Right lobe of liver (tissue), 6 donors: Measurements from ENCODE around the gene FAU. TPM values are rescaled to one million over a fixed set of nuclear protein-coding genes. Genes with fewer than 3 reads are reported as not detected.
A peak's percentile ranks its signal among the peaks of the same experiment; 100 is the strongest.

Experiments
- ATAC-seq, 4 donors: fragments of 200-7000 bp; cut with Tn5 transposase; one replicate each; pipeline ENCODE4 v1.9.1; 2020; ENCODE audit warnings: mild to moderate bottlenecking in 4 of 4, moderate library complexity in 4 of 4
- DNase-seq, 3 donors: peaks; one replicate each; pipeline ENCODE4 v3.0.0-alpha.2; 2020
- H3K27ac ChIP-seq, 3 donors: fragments of 200-600 bp; one replicate each; pipeline ENCODE4 v1.8.0; 2022
- H3K27me3 ChIP-seq, 2 donors: fragments of 200-600 bp; one replicate each; pipeline ENCODE4 v1.8.0; 2022
- H3K36me3 ChIP-seq, 4 donors: fragments of 200-600 bp; sonication (generic) in 1 of 4; one replicate each; pipeline versions ENCODE4 v1.5.1 to v1.8.0; 2017 to 2022; ENCODE audit warnings: control low read depth in 1 of 4
- H3K4me1 ChIP-seq, 4 donors: fragments of 200-600 bp; sonication (generic) in 1 of 4; one replicate each; pipeline versions ENCODE4 v1.5.1 to v1.8.0; 2017 to 2022; ENCODE audit warnings: control low read depth in 1 of 4
- H3K4me3 ChIP-seq, 3 donors: fragments of 200-600 bp; one replicate each; pipeline ENCODE4 v1.8.0; 2022
- H3K9me3 ChIP-seq, 4 donors: fragments of 200-600 bp; sonication (generic) in 1 of 4; one replicate each; pipeline versions ENCODE4 v1.5.1 to v1.8.0; 2017 to 2022; ENCODE audit warnings: control low read depth in 1 of 4
- CTCF ChIP-seq, 4 donors: fragments of 200-600 bp in 3 of 4; fragments of 450-650 bp in 1 of 4; IDR thresholded peaks; one replicate each; pipeline versions ENCODE4 v1.5.1 to v1.8.0; 2016 to 2022; ENCODE audit warnings: antibody characterized with exemption in 4 of 4, mild to moderate bottlenecking in 2 of 4
- POLR2A ChIP-seq: fragments of 450-650 bp; IDR thresholded peaks from one replicate; pipeline ENCODE4 v1.6.1; 2017; ENCODE audit warnings: antibody characterized with exemption, mild to moderate bottlenecking
- WGBS: methylation state at CpG from one replicate; pipeline ENCODE4 v1.1.6; 2018; ENCODE audit warnings: low coverage, low lambda C conversion rate; ENCODE audit not compliant: insufficient coverage; ENCODE audit errors: missing lambda C conversion rate; 5-methylcytosine and 5-hydroxymethylcytosine counted together
- intact Hi-C, 2 donors: fragments of 100-400 bp; cut with DNase I; formaldehyde crosslinking; loops; one replicate each; pipeline versions ENCODE4 v1.11.2 to v1.14.1; 2022
- total RNA-seq, 6 experiments: library from RNA; depleted of rRNA in 2 of 6; stranded (reverse); fragments of >200 nt in 2 of 6; fragmentation: NEBNext Ultra II Directional in 3 of 6; extraction: Animal tissue kit (Norgen Biotek cat#: 25700) in 3 of 6; gene quantifications; one replicate each; pipeline versions ENCODE4 v1.1.0 to v1.2.4, GENCODE V29; 2016 to 2023
- donor health status: DM: no; HTN: yes; CAD: no.
- donor health status: DM: no; HTN: no; CAD: no.
- donor health status: DM: no; HTN: no; CAD: no.
- donor health status: DM: no; HTN: yes; CAD: no.
- donor health status: DM: no; HTN: yes; CAD: no.

FAU gene
- total RNA-seq, 6 experiments from 2014 or later = 287 to 472 (median 343) TPM

GRCh38 chr11:65084598-65085375 lies 37.1 kb downstream of the FAU start:
- no peaks in the 10 kb centered on the region for H3K27me3 ChIP-seq
- no peak for DNase-seq
- H3K4me3 ChIP-seq = peak overlapping the region; percentile 69 to 80 (median 73)
- WGBS = 38% methylated on average over 11 of the region's 23 CpGs
- no peak for TF ChIP-seq POLR2A
- TF ChIP-seq CTCF (IDR thresholded peaks at IDR 0.05) = no peak
- ATAC-seq = peak in 1 of 4 donors; percentile 4
- peaks cover 0 to 16% (median 4%) of the 10 kb centered on the region in 4 donors for H3K4me1 ChIP-seq
- H3K36me3 ChIP-seq = peaks cover 0 to 23% (median 7%) of the 10 kb centered on the region in 4 donors
- intact Hi-C loops = no loop called here
- peak overlapping the region; percentile 59 to 91 (median 83) for H3K27ac ChIP-seq
- no peaks in the 10 kb centered on the region for H3K9me3 ChIP-seq

GRCh38 chr11:65083834-65084597 lies 37.9 kb downstream of the FAU start, which contains the start of the genes CDCA5 and ZFPL1:
CDCA5 (minus strand) TSS chr11:65084040; CDS start chr11:65083978, 62 bp downstream.
ZFPL1 (plus strand) TSS chr11:65084222; CDS start chr11:65084699, 477 bp downstream.
- H3K36me3 ChIP-seq = peaks cover 0 to 23% (median 7%) of the 10 kb centered on the region in 4 donors
- H3K9me3 ChIP-seq = no peaks in the 10 kb centered on the region
- TF ChIP-seq CTCF (IDR thresholded peaks at IDR 0.05) = no peak
- TF ChIP-seq POLR2A = no peak
- peak; percentile 89 to 97 (median 96) for ATAC-seq
- DNase-seq = peak; percentile 92 to 96 (median 96)
- H3K4me1 ChIP-seq = peaks cover 0 to 16% (median 4%) of the 10 kb centered on the region in 4 donors
- H3K4me3 ChIP-seq = peak within 1 kb of the TSS; percentile 69 to 80 (median 73)
- 2% methylated on average over 27 of the region's 79 CpGs for WGBS
- H3K27ac ChIP-seq = peak within 1 kb of the TSS; percentile 59 to 91 (median 83)
- no peaks in the 10 kb centered on the region for H3K27me3 ChIP-seq
- intact Hi-C loops = no loop called here

DNA sequence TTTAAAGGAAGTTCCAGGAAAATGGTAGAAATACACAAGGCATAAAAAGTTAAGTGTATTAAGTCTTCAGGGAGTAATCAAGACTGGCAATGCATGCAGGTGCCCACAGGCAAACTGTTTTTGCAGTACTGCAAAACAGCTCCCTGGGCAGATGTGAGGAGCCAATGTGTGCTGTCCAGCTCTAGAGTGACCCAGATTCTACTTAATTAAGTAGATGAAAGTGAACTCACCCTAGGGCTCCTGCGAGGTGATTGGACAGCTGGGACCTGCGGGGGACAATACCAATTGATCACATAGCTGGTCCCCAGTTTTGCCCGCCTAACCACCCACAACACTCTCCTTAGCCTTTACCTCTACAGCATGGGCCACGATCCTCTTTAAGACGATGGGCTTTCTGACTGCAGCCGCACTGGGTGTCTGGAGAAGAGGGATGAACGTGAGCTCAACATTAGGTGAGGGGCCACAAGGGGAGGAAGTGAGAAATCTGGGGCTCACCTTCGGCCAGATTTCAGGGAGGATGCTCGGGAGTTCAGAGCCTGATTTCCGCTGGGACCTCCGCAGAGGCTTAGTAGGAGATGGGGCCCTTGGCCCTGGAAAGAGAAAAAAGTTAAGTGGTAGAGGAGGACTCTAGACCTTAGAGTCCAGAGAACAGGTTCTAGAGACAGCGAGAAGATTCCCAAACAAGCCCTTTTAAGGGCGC lies 38.6 kb downstream of the FAU start:
- TF ChIP-seq POLR2A (no peak), CTCF (IDR thresholded peaks at IDR 0.05) (no peak)
- Histone ChIP-seq H3K9me3 (no peaks in the 10 kb centered on the region), H3K4me3 (peak overlapping the region; percentile 69 to 80 (median 73)), H3K27ac (no peak overlapping the region), H3K27me3 (no peaks in the 10 kb centered on the region), H3K4me1 (peaks cover 0 to 16% (median 4%) of the 10 kb centered on the region in 4 donors), H3K36me3 (peaks cover 0 to 23% (median 7%) of the 10 kb centered on the region in 4 donors)
- DNase-seq = no peak
- intact Hi-C loops = no loop called here
- no peak for ATAC-seq
- WGBS = 9% methylated on average over 7 of the region's 13 CpGs

- Histone ChIP-seq H3K27me3 (no peaks in the 10 kb centered on the region), H3K36me3 (no peaks in the 10 kb centered on the region), H3K27ac (no peak overlapping the region), H3K4me1 (peaks cover 0 to 6% (median 0%) of the 10 kb centered on the region in 4 donors), H3K4me3 (no peak overlapping the region), H3K9me3 (no peaks in the 10 kb centered on the region)
- DNase-seq = no peak
- no peak for ATAC-seq
- TF ChIP-seq CTCF (IDR thresholded peaks at IDR 0.05) (no peak), POLR2A (no peak)
- intact Hi-C loops = no loop called here
- 100% methylated on average over 2 of the region's 9 CpGs for WGBS
Measured at GRCh38 chr11:65078786-65079342, 43.1 kb downstream of the FAU start.
